Measurements from ENCODE around the gene SFRP2. TPM values are rescaled to one million over a fixed set of nuclear protein-coding genes. Genes with fewer than 3 reads are reported as not detected.

SFRP2 gene
- total and polyA plus RNA-seq, 2 of the 4 experiments (the other 2 are of a cell fraction), result not detected

DNA sequence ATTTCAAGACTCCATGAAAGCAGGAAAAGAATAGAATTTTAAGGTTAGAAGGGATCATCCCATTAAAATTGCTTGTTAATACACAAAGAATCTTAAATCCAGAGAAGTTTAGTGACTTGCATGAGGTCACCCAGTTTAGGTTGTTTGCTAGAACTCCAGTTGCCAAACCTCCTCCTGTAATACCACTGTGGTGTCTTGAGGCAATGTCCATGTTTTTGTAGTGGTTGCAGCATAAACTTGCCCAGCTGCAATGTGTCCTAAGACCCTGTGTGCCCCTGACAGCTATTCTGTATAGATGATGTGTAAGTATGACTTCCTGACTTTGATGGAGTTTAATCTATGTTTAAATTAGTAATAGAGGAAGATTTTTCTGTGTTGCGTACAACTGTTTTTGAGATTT lies 6.3 kb downstream of the SFRP2 start:
- H2AFZ ChIP-seq (replicated peaks; ENCODE audit: low read length, poor library complexity), result no peak overlapping the region
- H3K4me2 ChIP-seq (ENCODE audit: low read depth, low read length), result no peak overlapping the region
- H3K9me1 ChIP-seq (ENCODE audit: insufficient read depth, low read length), result no peaks in the 10 kb centered on the region
- no peak overlapping the region for H3K14ac ChIP-seq (replicated peaks; ENCODE audit: low read depth, low read length)
- no peak overlapping the region for H3K23ac ChIP-seq (ENCODE audit: low read depth, low read length)
- in situ Hi-C loops (cut with MboI; ENCODE audit: low sequenced_read_pairs), result no loop called here
- no peak overlapping the region for H2AK5ac ChIP-seq (ENCODE audit: low read depth, low read length)
- H3K18ac ChIP-seq (ENCODE audit: low read depth, low read length), result no peak overlapping the region
- no peak overlapping the region for H2BK20ac ChIP-seq (ENCODE audit: low read depth, low read length)
- no peak overlapping the region for H3K4me3 ChIP-seq (ENCODE audit: insufficient read depth, low read depth, low read length)
- TF ChIP-seq, protein P1, sequence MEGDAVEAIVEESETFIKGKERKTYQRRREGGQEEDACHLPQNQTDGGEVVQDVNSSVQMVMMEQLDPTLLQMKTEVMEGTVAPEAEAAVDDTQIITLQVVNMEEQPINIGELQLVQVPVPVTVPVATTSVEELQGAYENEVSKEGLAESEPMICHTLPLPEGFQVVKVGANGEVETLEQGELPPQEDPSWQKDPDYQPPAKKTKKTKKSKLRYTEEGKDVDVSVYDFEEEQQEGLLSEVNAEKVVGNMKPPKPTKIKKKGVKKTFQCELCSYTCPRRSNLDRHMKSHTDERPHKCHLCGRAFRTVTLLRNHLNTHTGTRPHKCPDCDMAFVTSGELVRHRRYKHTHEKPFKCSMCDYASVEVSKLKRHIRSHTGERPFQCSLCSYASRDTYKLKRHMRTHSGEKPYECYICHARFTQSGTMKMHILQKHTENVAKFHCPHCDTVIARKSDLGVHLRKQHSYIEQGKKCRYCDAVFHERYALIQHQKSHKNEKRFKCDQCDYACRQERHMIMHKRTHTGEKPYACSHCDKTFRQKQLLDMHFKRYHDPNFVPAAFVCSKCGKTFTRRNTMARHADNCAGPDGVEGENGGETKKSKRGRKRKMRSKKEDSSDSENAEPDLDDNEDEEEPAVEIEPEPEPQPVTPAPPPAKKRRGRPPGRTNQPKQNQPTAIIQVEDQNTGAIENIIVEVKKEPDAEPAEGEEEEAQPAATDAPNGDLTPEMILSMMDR (conservative IDR thresholded peaks at IDR 0.05; ENCODE audit: low read depth, low read length), result no peak
- TF ChIP-seq CEBPB (IDR thresholded peaks at IDR 0.05; ENCODE audit: low read depth, low read length) (no peak), MAZ (IDR thresholded peaks at IDR 0.05; ENCODE audit: borderline replicate concordance, low read depth, low read length) (no peak), POLR2A (IDR thresholded peaks at IDR 0.05; ENCODE audit: low read depth, low read length) (no peak), RAD21 (IDR thresholded peaks at IDR 0.05; ENCODE audit: low read length) (no peak), RFX5 (IDR thresholded peaks at IDR 0.05; ENCODE audit: low read depth, low read length) (no peak), CHD1 (IDR thresholded peaks at IDR 0.05; ENCODE audit: low read depth, low read length) (no peak), MXI1 (IDR thresholded peaks at IDR 0.05; ENCODE audit: borderline replicate concordance, low read depth, low read length) (no peak), FOS (IDR thresholded peaks at IDR 0.05; ENCODE audit: low read depth, low read length) (no peak), MAFK (IDR thresholded peaks at IDR 0.05; ENCODE audit: low read depth, low read length) (no peak), BHLHE40 (IDR thresholded peaks at IDR 0.05; ENCODE audit: low read depth, low read length) (no peak), SMC3 (IDR thresholded peaks at IDR 0.05; ENCODE audit: low read depth, low read length) (no peak)
- TF ChIP-seq, protein P2, sequence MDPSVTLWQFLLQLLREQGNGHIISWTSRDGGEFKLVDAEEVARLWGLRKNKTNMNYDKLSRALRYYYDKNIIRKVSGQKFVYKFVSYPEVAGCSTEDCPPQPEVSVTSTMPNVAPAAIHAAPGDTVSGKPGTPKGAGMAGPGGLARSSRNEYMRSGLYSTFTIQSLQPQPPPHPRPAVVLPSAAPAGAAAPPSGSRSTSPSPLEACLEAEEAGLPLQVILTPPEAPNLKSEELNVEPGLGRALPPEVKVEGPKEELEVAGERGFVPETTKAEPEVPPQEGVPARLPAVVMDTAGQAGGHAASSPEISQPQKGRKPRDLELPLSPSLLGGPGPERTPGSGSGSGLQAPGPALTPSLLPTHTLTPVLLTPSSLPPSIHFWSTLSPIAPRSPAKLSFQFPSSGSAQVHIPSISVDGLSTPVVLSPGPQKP (IDR thresholded peaks at IDR 0.05; ENCODE audit: borderline replicate concordance, low read depth, low read length), result no peak
- TF ChIP-seq, protein P3, sequence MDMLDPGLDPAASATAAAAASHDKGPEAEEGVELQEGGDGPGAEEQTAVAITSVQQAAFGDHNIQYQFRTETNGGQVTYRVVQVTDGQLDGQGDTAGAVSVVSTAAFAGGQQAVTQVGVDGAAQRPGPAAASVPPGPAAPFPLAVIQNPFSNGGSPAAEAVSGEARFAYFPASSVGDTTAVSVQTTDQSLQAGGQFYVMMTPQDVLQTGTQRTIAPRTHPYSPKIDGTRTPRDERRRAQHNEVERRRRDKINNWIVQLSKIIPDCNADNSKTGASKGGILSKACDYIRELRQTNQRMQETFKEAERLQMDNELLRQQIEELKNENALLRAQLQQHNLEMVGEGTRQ (IDR thresholded peaks at IDR 0.05; ENCODE audit: low read depth, low read length), result no peak
- no peaks in the 10 kb centered on the region for H3K9me3 ChIP-seq (ENCODE audit: control insufficient read depth, insufficient read depth, low read length)
- ATAC-seq (ENCODE audit: low read depth) (no peak), DNase-seq (no peak)
- no peak overlapping the region for H3K4ac ChIP-seq (ENCODE audit: low read depth, low read length)
- H3K79me1 ChIP-seq (ENCODE audit: low read depth in 1 of 2, low read length in 2 of 2), result no peaks in the 10 kb centered on the region
- no peak overlapping the region for H3K27ac ChIP-seq (ENCODE audit: insufficient read depth, low read length)
- no peaks in the 10 kb centered on the region for H3K36me3 ChIP-seq (ENCODE audit: control insufficient read depth, insufficient read depth, low read length)
- H2BK15ac ChIP-seq (ENCODE audit: low read depth, low read length), result no peak overlapping the region
- H4K5ac ChIP-seq (ENCODE audit: low read depth, low read length), result no peak overlapping the region
- POLR2A ChIA-PET (ENCODE audit: unreplicated experiment), result no interaction called here
- no peak overlapping the region for H3K56ac ChIP-seq (ENCODE audit: extremely low read depth, insufficient read depth, low read length)
- H2AK9ac ChIP-seq (replicated peaks; ENCODE audit: low read depth, low read length, poor library complexity), result no peak overlapping the region
- dilution Hi-C loops (cut with HindIII; ENCODE audit: low sequenced_read_pairs, unreplicated experiment), result no loop called here
- H4K91ac ChIP-seq (ENCODE audit: insufficient read depth, low read depth, low read length), result no peak overlapping the region
- intact Hi-C loops (cut with micrococcal nuclease), result loop anchor here (10.0 kb wide), 1 partner anchor 722 kb away; no protein-coding TSS in a partner anchor
- H3K4me1 ChIP-seq (ENCODE audit: control insufficient read depth, insufficient read depth, low read length), result no peaks in the 10 kb centered on the region
- CTCF ChIA-PET, result no interaction called here
- H2BK5ac ChIP-seq (ENCODE audit: low read depth, low read length, poor library complexity, severe bottlenecking), result no peak overlapping the region
- no peak overlapping the region for H3K9ac ChIP-seq (ENCODE audit: low read depth, low read length)
- no TSS peak for BruUV-seq (replicated peaks)
- no peak overlapping the region for H2BK120ac ChIP-seq (ENCODE audit: low read depth, low read length)
- peaks cover 10% of the 10 kb centered on the region for H3K27me3 ChIP-seq (ENCODE audit: control insufficient read depth, insufficient read depth, low read length)
- no peaks in the 10 kb centered on the region for H4K20me1 ChIP-seq (ENCODE audit: insufficient read depth, low read length)
- WGBS, 2 experiments (ENCODE audit: extremely low coverage in 2 of 2, insufficient read length in 1 of 2), result no CpG with 5 or more reads among the region's 1 CpG
- no peak overlapping the region for H4K8ac ChIP-seq (ENCODE audit: low read depth in 2 of 2, low read length in 2 of 2)
